WTC11 (cell line): ENCODE results near the gene MSI2. TPM values are rescaled to one million over a fixed set of nuclear protein-coding genes. Genes with fewer than 3 reads are reported as not detected.

Experiments
- ATAC-seq: fragments of 200-7000 bp; cut with Tn5 transposase; 2 replicates; pipeline ENCODE4 v1.10.0; 2021; ENCODE audit warnings: mild to moderate bottlenecking, moderate library complexity
- CTCF ChIA-PET: fragments of 300-600 bp; sonication (Branson Sonifier 250); formaldehyde crosslinking; loops from one replicate; lab custom pipeline; 2021; ENCODE audit warnings: antibody characterized with exemption; lab: Charles Lee
- POLR2A ChIA-PET: fragments of 350-600 bp; sonication (Branson Sonifier 250); formaldehyde crosslinking; loops from one replicate; lab custom pipeline; 2021; ENCODE audit warnings: antibody characterized with exemption; lab: Charles Lee
- DNase-seq: peaks from one replicate; pipeline ENCODE4 v3.0.0; 2021; ENCODE audit warnings: low spot score
- H3K27ac Mint-ChIP-seq: 2 replicates; pipeline ENCODE4 v1.8.0; 2021; ENCODE audit warnings: mixed read lengths
- H3K27me3 Mint-ChIP-seq: 2 replicates; pipeline ENCODE4 v1.8.0; 2021; ENCODE audit warnings: low read depth, mild to moderate bottlenecking, moderate library complexity, mixed read lengths
- H3K36me3 Mint-ChIP-seq: 2 replicates; pipeline ENCODE4 v1.8.0; 2021; ENCODE audit warnings: mixed read lengths
- H3K4me1 Mint-ChIP-seq: 2 replicates; pipeline ENCODE4 v1.8.0; 2022; ENCODE audit warnings: mixed read lengths
- H3K4me3 Mint-ChIP-seq: 2 replicates; pipeline ENCODE4 v1.8.0; 2021; ENCODE audit warnings: mild to moderate bottlenecking, moderate library complexity, mixed read lengths
- H3K9me3 Mint-ChIP-seq: 2 replicates; pipeline ENCODE4 v1.8.0; 2021; ENCODE audit warnings: mixed read lengths
- CBFB ChIP-seq: sonication (generic); formaldehyde crosslinking; IDR thresholded peaks from 2 replicates; pipeline ENCODE4 v1.8.1; 2022; ENCODE audit warnings: mild to moderate bottlenecking, low read depth, missing genetic modification reagents
- MAX ChIP-seq: sonication (generic); formaldehyde crosslinking; IDR thresholded peaks from 2 replicates; pipeline ENCODE4 v1.8.0; 2022; ENCODE audit warnings: mild to moderate bottlenecking, missing genetic modification reagents
- MYBL2 ChIP-seq: sonication (generic); formaldehyde crosslinking; IDR thresholded peaks from 2 replicates; pipeline ENCODE4 v1.8.1; 2023; ENCODE audit warnings: mild to moderate bottlenecking, moderate library complexity, missing genetic modification reagents
- PREB ChIP-seq: sonication (generic); formaldehyde crosslinking; IDR thresholded peaks from 2 replicates; pipeline ENCODE4 v1.8.1; 2022; ENCODE audit warnings: mild to moderate bottlenecking, missing genetic modification reagents, moderate library complexity, borderline replicate concordance
- PRRX2 ChIP-seq: fragments of 250-450 bp; sonication (Bioruptor Pico); IDR thresholded peaks from 2 replicates; pipeline ENCODE4 v1.8.0; 2021; ENCODE audit warnings: mild to moderate bottlenecking
- SMAD4 ChIP-seq: sonication (generic); formaldehyde crosslinking; IDR thresholded peaks from 2 replicates; pipeline ENCODE4 v1.8.0; 2022; ENCODE audit warnings: mild to moderate bottlenecking, missing genetic modification reagents
- SP1 ChIP-seq: sonication (generic); formaldehyde crosslinking; conservative IDR thresholded peaks from 2 replicates; pipeline ENCODE4 v1.8.1; 2022; ENCODE audit warnings: missing genetic modification reagents
- TCF7 ChIP-seq: sonication (generic); formaldehyde crosslinking; IDR thresholded peaks from 2 replicates; pipeline ENCODE4 v1.8.0; 2022; ENCODE audit warnings: mild to moderate bottlenecking, low read depth, missing genetic modification reagents, moderate library complexity
- USF2 ChIP-seq: sonication (generic); formaldehyde crosslinking; IDR thresholded peaks from 2 replicates; pipeline ENCODE4 v1.8.1; 2023; ENCODE audit warnings: mild to moderate bottlenecking, missing genetic modification reagents, moderate library complexity
- ZNF263 ChIP-seq: sonication (generic); formaldehyde crosslinking; IDR thresholded peaks from 2 replicates; pipeline ENCODE4 v1.8.1; 2022; ENCODE audit warnings: low read depth, mild to moderate bottlenecking, moderate library complexity, missing genetic modification reagents
- ZNF396 ChIP-seq: fragments of 250-450 bp; sonication (Bioruptor Pico); IDR thresholded peaks from 2 replicates; pipeline ENCODE4 v1.8.0; 2021; ENCODE audit warnings: mild to moderate bottlenecking, moderate library complexity, borderline replicate concordance
- ZNF425 ChIP-seq: fragments of 250-450 bp; sonication (Bioruptor Pico); conservative IDR thresholded peaks from 2 replicates; pipeline ENCODE4 v1.9.0; 2021; ENCODE audit warnings: mild to moderate bottlenecking
- ZNF512 ChIP-seq: sonication (generic); formaldehyde crosslinking; IDR thresholded peaks from 2 replicates; pipeline ENCODE4 v1.8.1; 2022; ENCODE audit warnings: missing genetic modification reagents, borderline replicate concordance
- total RNA-seq: library from RNA; stranded (reverse); gene quantifications from 3 replicates; pipeline ENCODE4 v1.2.3, GENCODE V29; 2021
- TF ChIP-seq, protein P1 (sequence below): sonication (generic); formaldehyde crosslinking; IDR thresholded peaks from 2 replicates; pipeline ENCODE4 v1.8.0; 2022; ENCODE audit warnings: mild to moderate bottlenecking, missing genetic modification reagents
- TF ChIP-seq, protein P2 (sequence below): sonication (generic); formaldehyde crosslinking; IDR thresholded peaks from 2 replicates; pipeline ENCODE4 v1.8.1; 2023; ENCODE audit warnings: mild to moderate bottlenecking, moderate library complexity, missing genetic modification reagents
- TF ChIP-seq, protein P3 (sequence below): sonication (generic); formaldehyde crosslinking; conservative IDR thresholded peaks from 2 replicates; pipeline ENCODE4 v1.8.1; 2023; ENCODE audit warnings: mild to moderate bottlenecking, low read depth, missing genetic modification reagents, moderate library complexity
- TF ChIP-seq, protein P4 (sequence below): sonication (generic); formaldehyde crosslinking; IDR thresholded peaks from 2 replicates; pipeline ENCODE4 v1.8.1; 2022; ENCODE audit warnings: mild to moderate bottlenecking, moderate library complexity, missing genetic modification reagents

MSI2 gene
- total RNA-seq, 1 experiment from 2014 or later = 82.1 TPM

GRCh38 chr17:57327176-57327970, 71.0 kb downstream of the MSI2 start:
- CTCF ChIA-PET = no interaction called here
- H3K36me3 Mint-ChIP-seq = peaks cover 10% of the 10 kb centered on the region; the same call in 1 of the 2 replicates
- H3K4me3 Mint-ChIP-seq = no peak overlapping the region
- TF ChIP-seq ZNF425 (CRISPR knock-in tag) (no peak), CBFB (CRISPR knock-in tag) (no peak), MYBL2 (CRISPR knock-in tag) (no peak), SP1 (CRISPR knock-in tag) (no peak), PREB (CRISPR knock-in tag) (no peak), ZNF396 (CRISPR knock-in tag) (no peak), MAX (CRISPR knock-in tag) (no peak), SMAD4 (no peak), USF2 (CRISPR knock-in tag) (no peak), PRRX2 (CRISPR knock-in tag) (no peak), ZNF512 (CRISPR knock-in tag) (no peak), TCF7 (CRISPR knock-in tag) (no peak), ZNF263 (CRISPR knock-in tag) (no peak)
- TF ChIP-seq, protein P1, sequence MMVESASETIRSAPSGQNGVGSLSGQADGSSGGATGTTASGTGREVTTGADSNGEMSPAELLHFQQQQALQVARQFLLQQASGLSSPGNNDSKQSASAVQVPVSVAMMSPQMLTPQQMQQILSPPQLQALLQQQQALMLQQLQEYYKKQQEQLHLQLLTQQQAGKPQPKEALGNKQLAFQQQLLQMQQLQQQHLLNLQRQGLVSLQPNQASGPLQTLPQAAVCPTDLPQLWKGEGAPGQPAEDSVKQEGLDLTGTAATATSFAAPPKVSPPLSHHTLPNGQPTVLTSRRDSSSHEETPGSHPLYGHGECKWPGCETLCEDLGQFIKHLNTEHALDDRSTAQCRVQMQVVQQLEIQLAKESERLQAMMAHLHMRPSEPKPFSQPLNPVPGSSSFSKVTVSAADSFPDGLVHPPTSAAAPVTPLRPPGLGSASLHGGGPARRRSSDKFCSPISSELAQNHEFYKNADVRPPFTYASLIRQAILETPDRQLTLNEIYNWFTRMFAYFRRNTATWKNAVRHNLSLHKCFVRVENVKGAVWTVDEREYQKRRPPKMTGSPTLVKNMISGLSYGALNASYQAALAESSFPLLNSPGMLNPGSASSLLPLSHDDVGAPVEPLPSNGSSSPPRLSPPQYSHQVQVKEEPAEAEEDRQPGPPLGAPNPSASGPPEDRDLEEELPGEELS (CRISPR knock-in tag) = no peak
- TF ChIP-seq, protein P2, sequence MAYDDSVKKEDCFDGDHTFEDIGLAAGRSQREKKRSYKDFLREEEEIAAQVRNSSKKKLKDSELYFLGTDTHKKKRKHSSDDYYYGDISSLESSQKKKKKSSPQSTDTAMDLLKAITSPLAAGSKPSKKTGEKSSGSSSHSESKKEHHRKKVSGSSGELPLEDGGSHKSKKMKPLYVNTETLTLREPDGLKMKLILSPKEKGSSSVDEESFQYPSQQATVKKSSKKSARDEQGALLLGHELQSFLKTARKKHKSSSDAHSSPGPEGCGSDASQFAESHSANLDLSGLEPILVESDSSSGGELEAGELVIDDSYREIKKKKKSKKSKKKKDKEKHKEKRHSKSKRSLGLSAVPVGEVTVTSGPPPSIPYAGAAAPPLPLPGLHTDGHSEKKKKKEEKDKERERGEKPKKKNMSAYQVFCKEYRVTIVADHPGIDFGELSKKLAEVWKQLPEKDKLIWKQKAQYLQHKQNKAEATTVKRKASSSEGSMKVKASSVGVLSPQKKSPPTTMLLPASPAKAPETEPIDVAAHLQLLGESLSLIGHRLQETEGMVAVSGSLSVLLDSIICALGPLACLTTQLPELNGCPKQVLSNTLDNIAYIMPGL (CRISPR knock-in tag) = no peak
- TF ChIP-seq, protein P3, sequence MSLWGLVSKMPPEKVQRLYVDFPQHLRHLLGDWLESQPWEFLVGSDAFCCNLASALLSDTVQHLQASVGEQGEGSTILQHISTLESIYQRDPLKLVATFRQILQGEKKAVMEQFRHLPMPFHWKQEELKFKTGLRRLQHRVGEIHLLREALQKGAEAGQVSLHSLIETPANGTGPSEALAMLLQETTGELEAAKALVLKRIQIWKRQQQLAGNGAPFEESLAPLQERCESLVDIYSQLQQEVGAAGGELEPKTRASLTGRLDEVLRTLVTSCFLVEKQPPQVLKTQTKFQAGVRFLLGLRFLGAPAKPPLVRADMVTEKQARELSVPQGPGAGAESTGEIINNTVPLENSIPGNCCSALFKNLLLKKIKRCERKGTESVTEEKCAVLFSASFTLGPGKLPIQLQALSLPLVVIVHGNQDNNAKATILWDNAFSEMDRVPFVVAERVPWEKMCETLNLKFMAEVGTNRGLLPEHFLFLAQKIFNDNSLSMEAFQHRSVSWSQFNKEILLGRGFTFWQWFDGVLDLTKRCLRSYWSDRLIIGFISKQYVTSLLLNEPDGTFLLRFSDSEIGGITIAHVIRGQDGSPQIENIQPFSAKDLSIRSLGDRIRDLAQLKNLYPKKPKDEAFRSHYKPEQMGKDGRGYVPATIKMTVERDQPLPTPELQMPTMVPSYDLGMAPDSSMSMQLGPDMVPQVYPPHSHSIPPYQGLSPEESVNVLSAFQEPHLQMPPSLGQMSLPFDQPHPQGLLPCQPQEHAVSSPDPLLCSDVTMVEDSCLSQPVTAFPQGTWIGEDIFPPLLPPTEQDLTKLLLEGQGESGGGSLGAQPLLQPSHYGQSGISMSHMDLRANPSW (CRISPR knock-in tag) = no peak
- TF ChIP-seq, protein P4, sequence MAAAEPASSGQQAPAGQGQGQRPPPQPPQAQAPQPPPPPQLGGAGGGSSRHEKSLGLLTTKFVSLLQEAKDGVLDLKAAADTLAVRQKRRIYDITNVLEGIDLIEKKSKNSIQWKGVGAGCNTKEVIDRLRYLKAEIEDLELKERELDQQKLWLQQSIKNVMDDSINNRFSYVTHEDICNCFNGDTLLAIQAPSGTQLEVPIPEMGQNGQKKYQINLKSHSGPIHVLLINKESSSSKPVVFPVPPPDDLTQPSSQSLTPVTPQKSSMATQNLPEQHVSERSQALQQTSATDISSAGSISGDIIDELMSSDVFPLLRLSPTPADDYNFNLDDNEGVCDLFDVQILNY (CRISPR knock-in tag) = no peak
- no peaks in the 10 kb centered on the region for H3K9me3 Mint-ChIP-seq
- ATAC-seq (no peak), DNase-seq (no peak)
- H3K27me3 Mint-ChIP-seq = no peaks in the 10 kb centered on the region
- no peak overlapping the region for H3K27ac Mint-ChIP-seq
- POLR2A ChIA-PET = no interaction called here
- H3K4me1 Mint-ChIP-seq = peaks cover 24% of the 10 kb centered on the region
